Activated CD8-positive, alpha-beta memory T cell treated with anti-CD3 and anti-CD28 coated beads, Interleukin-2, amount 50 U/mL, for 24 hours (primary cell): ENCODE data around the gene CDK4.
"Not testable (repeated sequence)": the region's sequence is repeated elsewhere in the genome, so short reads cannot be mapped to it uniquely, and the experiment has no call there.

Source experiments
- DNase-seq: peaks from one replicate; pipeline ENCODE4 v3.0.0-alpha.2; 2020; ENCODE audit errors: extremely low read depth

CDK4 gene

DNA sequence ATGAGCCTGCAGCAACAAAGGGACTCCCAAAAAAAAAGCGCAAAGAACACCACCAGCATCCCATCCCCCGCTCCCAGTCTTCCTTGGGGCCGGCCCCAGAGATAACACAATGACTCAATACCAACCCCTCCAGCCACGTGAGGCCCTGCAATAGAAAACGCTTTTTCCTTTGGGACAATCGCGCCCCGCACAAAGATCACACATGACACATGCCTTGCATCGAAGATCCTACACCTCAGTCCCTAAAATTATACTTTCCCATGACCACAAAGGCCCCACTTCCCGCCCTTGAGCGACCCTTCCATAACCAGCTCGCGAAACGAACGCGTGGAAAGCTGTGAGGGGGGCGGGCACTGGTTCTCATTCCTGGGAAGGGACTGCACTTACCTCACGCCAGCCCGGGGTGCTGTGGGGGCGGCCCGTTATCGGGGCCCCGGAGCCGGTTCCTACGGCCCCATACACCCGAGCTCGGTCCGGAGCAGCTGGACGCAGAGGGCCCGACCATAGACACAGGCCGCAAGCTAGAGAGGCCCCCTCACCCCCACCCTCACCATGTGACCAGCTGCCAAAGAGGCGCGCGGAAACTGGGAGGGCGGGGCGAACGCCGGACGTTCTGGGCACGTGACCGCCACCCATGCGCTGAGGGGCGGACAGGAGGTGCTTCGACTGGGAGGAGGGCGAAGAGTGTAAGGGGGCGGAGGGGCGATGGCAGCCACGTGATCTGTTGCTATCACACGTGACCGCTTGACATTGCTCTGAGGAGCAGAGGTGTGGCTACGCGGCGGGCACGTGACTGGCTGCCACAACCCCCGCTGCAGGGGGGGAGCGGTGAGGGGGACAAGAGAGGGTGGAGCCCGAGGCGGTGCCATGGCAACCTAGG, at the start of gene CDK4:
CDK4 (minus strand) TSS at position 523 of the 880 bp plus-strand sequence. CDS start 593 bp downstream, outside the sequence.
- peak; percentile 98 for DNase-seq

DNA sequence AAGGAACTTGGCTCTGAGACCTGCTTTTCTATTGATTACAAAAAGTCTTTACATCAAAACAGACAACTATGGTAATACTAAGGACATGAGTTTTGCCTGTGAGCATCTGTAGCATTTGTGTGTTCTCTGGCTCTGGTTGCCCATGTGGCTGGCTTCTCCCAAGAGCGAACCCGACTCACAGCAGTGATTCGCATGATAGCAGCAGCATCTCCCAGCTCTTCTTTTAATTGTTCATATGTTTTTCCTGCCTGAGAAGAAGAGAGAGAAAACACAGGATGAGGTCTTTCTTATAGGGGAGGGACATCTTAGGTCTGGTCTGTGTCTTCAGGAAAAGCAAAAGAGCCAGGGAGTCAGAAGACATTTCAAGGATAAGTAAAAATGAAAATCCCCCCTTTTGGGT, 48.9 kb upstream of the CDK4 start:
- no peak for DNase-seq

GRCh38 chr12:57797933-57798332, 45.8 kb upstream of the CDK4 start:
- no peak for DNase-seq

- no peak for DNase-seq
Measured at GRCh38 chr12:57796996-57797395, 44.9 kb upstream of the CDK4 start.

- no peak for DNase-seq
Measured at GRCh38 chr12:57795354-57795753, 43.2 kb upstream of the CDK4 start.

DNA sequence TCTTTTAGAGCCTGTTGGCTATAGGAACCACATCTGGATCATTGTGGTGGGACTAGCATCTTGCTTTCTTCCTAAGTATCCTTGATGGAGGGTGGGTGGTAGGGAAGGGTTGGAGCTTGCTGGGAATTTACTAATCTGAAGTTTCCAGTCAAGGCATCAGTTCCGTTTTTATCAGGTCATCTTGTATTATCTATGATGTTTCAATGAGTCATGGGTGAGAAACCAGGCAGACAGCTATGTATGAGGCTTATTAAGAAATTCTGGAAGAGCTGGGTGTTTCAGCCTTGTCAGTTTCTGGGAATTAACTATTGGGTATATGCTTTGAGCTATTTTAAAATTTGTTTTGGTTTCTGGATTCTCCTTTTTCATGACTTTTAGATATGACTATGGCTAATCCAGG, 41.8 kb upstream of the CDK4 start:
- DNase-seq: no peak

DNA sequence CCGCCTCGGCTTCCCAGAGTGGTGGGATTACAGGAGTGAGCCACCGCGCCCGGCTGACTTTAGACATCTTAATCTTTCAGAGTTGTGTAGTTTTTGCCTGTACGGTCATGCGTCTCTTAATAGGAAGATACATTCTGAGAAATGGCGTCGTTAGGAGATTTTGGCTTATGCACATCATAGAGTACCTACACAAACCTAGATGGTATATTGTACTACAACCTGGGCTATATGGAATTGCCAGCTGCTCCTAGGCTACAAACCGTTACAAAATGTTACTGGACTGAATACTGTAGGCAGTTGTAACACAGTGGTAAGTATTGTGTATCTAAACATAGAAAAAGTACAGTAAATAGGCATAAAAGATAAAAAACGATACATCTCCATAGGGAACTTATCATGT, 31.8 kb upstream of the CDK4 start:
- DNase-seq: no peak

- no peak for DNase-seq
Measured at GRCh38 chr12:57783466-57783801, 31.3 kb upstream of the CDK4 start.

GRCh38 chr12:57782608-57783465, 30.7 kb upstream of the CDK4 start, which contains the start of gene TSFM:
Gene TSFM, plus strand, starts transcription at chr12:57782787. Its CDS starts 15 bp downstream, at chr12:57782802.
- peak; percentile 96 for DNase-seq

DNA sequence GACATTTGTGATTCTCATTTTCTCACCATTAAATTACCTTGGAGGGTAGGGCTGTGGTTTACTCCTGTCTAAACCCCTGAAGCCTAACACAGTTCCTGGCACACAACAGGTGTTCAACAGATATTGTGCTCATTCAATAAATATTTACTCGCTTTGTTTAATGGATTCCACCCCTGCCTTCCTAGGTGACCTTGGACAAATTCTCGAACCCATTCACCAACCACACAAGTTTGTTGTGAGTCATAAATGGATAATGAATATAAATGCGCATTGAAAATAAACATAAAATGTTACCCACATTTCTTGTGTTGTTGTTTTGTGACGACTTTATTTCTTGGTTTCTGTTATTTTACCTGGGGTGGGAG, 30.1 kb upstream of the CDK4 start:
- DNase-seq: no peak

- DNase-seq: no peak
Measured at GRCh38 chr12:57781801-57782200, 29.7 kb upstream of the CDK4 start.

DNA sequence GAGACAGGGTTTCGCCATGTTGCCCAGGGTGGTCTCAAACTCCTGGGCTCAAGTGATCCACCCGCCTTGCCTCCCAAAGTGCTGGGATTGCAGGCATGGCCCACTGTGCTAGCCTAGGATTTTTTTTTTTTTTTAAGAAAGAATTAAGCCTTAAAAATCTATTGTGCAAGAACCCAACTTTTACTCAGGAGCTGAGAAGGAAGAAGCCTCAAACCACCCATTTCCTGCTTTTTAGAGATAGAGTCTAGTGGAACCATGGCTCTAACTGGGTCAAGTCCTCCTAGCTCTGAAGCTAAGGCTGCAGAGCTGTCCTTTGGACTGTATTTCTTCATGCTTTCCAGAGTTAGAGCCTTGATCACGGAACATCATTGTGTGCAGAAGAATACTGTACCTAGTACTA, 29.1 kb upstream of the CDK4 start:
- DNase-seq: no peak

DNA sequence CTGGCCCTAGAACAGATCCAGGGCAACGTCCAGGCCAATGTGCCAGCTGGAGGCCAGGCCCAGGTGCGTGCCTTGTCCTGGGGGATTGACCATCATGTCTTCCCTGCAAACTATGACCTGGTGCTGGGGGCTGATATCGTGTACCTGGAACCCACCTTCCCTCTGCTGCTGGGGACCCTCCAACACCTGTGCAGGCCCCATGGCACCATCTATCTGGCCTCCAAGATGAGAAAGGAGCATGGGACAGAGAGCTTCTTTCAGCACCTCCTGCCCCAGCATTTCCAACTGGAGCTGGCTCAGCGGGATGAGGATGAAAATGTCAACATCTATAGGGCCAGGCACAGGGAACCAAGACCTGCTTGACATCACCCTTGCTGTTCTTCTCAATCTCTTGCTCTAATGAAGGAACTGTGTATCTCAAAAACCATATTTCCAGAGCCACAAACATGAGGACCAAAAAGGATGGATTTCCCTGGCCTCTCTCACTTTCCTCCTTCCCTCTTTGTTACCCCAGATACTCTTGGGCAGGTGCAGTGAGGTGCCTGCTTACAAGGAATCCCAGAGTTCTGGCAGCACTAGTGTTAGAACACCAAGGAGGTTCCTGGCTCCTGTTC, 28.3 kb upstream of the CDK4 start:
- DNase-seq: no peak

- no peak for DNase-seq
Measured at GRCh38 chr12:57779736-57780135, 27.6 kb upstream of the CDK4 start.

DNA sequence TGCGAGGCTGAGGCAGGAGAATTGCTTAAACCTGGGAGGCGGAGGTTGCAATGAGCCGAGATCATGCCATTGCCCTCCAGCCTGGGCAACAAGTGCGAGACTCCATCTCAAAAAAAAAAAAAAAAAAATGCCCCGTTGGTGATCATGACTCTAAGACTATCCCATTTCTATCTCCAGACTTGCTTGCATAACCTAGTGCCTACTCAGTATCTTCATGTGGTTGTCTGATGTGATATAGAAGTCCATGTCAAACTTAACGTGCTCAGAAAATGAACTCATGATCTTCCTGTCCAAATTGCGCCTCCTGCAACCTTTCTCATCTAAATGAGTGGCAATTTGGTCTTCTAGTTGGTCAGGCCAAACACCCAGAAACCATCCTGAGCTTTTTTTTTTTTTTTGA, 25.8 kb upstream of the CDK4 start:
- no peak for DNase-seq

DNA sequence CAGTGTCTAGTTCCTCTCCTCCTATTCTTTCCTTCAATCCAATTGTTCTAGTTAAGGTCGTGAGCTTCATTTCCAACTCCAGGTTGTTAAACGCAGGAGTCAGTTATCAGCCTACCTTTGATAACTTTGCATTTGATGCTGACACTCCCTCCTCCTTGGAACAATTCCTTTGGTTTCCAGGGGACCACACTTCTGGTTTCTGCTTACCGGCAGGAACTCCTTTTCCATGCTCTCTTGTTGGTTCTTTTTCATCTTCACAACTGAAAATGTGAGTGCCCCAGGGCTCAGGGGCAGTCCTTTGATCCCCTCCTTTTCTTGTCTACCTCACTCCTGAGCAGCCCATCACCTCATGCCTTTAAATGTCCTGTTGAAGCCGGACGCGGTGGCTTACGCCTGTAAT, 25.3 kb upstream of the CDK4 start:
- DNase-seq: no peak

DNA sequence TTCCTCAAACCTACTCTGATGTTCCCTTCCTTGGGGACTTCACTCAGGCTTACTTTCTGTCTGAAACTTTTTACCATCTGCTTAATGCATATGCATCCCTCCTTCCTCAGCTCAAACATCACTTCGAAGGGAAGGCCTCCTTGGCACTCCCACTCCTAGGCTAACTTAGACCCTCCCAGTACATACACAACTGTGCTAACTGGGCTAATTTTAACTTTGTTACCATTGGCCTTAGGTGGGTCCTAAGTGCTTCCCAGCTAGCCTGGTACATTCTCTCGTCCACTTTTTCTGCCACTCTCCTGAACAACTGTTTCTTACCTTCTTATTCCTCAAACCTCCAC, 24.1 kb upstream of the CDK4 start:
- no peak for DNase-seq

GRCh38 chr12:57775563-57776246, 23.6 kb upstream of the CDK4 start:
- DNase-seq: no peak

DNA sequence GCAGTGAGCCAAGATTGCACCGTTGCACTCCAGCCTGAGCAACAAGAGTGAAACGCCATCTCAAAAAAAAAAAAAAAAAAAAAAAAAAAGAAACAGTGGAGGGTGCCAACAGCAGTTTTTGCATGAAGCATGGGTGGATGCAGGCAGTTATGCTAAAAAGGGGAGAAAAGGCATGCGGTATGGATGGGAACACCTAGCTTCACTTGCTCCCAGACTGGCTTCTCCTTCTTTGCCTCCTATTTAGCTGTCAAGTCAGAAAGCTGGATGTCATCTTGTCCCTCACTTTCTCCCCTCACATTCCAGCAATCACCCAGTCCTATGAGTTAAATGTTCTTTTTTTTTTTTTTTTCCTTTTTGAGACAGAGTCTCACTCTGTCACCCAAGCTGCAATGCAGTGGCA, 22.9 kb upstream of the CDK4 start:
- DNase-seq: no peak

DNA sequence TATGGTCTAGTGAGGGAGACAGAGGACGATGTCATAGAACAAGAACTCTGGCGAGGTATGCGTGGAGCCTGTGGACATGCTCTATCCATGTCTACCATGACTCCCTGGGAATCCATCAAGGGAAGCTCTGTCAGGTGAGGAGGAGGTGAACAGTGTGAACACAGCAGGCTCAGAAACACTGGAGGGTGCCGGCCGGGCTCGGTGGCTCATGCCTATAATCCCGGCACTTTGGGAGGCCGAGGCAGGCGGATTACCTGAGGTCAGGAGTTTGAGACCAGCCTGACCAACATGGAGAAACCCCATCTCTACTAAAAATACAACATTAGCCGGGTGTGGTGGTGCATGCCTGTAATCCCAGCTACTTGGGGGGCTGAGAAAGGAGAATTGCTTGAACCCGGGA, 22.5 kb upstream of the CDK4 start:
- not testable (repeated sequence) for DNase-seq

DNA sequence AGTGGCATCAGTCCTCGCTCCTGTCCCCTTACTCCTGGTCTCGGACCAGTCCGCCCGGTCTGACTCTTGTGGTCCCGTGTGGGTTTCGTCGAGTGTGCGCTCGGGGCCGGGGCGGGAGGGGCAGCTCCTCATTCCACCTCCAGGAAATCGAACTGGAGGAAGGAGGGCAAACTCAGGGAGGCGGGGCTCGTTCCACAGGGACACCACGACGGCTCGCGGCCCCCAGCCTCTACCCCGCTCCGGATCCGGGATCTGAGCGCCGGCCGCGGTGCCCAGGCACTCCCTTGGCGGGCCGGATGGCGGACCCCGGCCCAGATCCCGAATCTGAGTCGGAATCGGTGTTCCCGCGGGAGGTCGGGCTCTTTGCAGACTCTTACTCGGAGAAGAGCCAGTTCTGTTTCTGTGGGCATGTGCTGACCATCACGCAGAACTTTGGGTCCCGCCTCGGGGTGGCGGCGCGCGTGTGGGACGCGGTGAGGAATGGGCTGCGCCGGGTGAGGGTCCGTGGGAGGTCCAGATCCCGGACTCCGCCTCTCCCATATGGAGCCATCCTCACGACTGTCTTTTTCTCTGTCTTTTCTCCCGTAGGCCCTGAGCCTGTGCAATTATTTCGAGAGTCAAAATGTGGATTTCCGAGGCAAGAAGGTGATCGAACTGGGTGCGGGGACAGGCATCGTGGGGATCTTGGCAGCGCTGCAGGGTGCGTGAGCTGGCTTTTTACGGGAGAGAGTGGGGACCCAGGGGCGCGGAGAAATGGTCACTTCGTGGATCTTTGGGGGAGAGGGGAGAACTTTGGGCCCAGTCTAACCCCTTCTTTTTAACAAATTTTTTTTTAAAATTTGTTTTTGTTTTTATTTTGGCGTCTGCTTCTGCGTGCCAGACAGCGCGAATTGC, 20.6 kb upstream of the CDK4 start, which contains the start of gene EEF1AKMT3:
EEF1AKMT3 (plus strand) TSS at position 186 of the 894 bp plus-strand sequence; CDS start at position 297, 111 bp downstream.
- DNase-seq: no peak
